Measurements from ENCODE around the gene PSMB9. TPM values are rescaled to one million over a fixed set of nuclear protein-coding genes. Genes with fewer than 3 reads are reported as not detected.

The PSMB9 gene
- total RNA-seq, 1 experiment from 2014 or later = 120 TPM

DNA sequence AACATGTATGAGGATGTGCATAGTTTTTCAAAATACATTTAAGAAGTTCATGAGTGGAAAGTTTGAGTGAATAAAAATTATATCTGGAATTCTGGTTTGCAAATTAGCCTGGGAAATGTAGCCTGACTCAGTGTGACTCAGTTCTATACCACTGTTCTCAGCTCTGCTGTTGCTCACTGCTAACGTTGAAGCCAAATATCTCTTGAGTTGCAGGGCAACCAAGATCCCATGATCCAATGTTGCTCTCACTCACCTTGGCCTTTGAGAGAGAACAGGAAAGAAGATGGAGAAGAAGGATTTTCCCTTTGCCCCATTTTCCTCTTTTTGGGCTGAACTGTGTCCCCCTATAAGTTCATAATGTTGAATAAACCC lies 28.9 kb downstream of the PSMB9 start:
- CTCF ChIA-PET = interaction anchor here (1.3 to 4.7 kb wide), 2 partner anchors 70 to 102 kb away, joined by 9 to 38 read pairs; partner anchors contain the start of gene HLA-DMA
- intact Hi-C loops (cut with micrococcal nuclease; ENCODE audit: unreplicated experiment) = no loop called here
- no peak for DNase-seq

DNA sequence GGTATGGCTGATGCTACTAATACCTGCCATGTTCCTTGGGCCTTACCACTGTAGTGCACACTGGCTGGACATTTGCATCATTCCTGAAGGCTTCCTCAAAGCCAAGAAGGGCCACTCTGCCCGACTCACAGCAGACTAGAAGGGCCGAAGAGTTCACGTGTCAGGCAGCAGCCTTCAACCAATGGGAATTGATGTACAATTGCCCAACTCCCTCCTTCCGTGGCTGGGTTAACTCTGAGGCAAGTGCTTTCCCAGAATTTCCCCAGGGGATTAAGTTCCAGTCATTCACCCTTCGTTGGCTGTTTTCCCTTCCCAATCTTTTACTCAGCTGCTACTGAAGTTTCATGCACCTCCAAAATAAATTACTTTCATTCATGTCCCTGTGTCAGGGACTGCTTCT lies 29.8 kb downstream of the PSMB9 start:
- no peak overlapping the region for H3K27ac Mint-ChIP-seq (ENCODE audit: unreplicated experiment)

More for the DNA sequence above, 28.9 kb downstream of the PSMB9 start:
- Mint-ChIP-seq H3K4me3 (ENCODE audit: low read depth, unreplicated experiment) (no peak overlapping the region), H3K4me1 (ENCODE audit: low read depth, unreplicated experiment) (peaks cover 23% of the 10 kb centered on the region), H3K36me3 (ENCODE audit: insufficient read depth, unreplicated experiment) (no peaks in the 10 kb centered on the region), H3K9me3 (ENCODE audit: low read depth, unreplicated experiment) (no peaks in the 10 kb centered on the region), H3K27ac (ENCODE audit: unreplicated experiment) (no peak overlapping the region), H3K27me3 (ENCODE audit: unreplicated experiment) (no peaks in the 10 kb centered on the region)
- no TSS peak for BruUV-seq (replicated peaks)
- TF ChIP-seq, protein P1, sequence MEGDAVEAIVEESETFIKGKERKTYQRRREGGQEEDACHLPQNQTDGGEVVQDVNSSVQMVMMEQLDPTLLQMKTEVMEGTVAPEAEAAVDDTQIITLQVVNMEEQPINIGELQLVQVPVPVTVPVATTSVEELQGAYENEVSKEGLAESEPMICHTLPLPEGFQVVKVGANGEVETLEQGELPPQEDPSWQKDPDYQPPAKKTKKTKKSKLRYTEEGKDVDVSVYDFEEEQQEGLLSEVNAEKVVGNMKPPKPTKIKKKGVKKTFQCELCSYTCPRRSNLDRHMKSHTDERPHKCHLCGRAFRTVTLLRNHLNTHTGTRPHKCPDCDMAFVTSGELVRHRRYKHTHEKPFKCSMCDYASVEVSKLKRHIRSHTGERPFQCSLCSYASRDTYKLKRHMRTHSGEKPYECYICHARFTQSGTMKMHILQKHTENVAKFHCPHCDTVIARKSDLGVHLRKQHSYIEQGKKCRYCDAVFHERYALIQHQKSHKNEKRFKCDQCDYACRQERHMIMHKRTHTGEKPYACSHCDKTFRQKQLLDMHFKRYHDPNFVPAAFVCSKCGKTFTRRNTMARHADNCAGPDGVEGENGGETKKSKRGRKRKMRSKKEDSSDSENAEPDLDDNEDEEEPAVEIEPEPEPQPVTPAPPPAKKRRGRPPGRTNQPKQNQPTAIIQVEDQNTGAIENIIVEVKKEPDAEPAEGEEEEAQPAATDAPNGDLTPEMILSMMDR (IDR thresholded peaks at IDR 0.05; ENCODE audit: unreplicated experiment) = no peak

DNA sequence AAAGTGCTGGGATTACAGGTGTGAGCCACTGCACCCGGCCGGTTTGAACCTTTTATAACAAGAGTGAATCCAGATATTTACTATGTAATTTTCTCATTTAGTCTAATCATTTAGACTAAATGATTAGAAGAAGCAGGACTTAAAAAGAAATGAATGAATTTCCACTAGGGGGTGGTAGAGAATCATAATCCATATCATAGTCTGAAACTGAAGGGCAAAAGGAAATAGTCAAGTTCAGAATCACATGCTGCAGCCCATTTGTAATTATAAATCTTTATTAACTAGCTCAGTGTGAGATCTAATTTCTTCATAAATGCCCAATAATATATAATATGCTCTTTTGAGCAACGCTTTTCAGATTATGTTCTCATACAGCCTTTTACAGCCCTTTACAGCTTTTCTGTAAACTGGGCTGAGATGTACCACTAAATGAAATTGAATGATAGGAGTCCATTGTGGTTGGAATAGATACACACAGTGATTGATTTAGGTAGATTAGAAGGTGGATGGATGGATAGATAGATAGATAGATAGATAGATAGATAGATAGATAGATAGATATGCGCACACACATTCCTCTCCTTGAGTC lies 31.8 kb downstream of the PSMB9 start:
- H3K4me1 Mint-ChIP-seq (ENCODE audit: low read depth, unreplicated experiment) = peaks cover 23% of the 10 kb centered on the region
- no peaks in the 10 kb centered on the region for H3K9me3 Mint-ChIP-seq (ENCODE audit: low read depth, unreplicated experiment)
- DNase-seq = no peak
- intact Hi-C loops (cut with micrococcal nuclease; ENCODE audit: unreplicated experiment) = loop anchor here (1.0 kb wide), 2 partner anchors 62 to 99 kb away; no protein-coding TSS in a partner anchor
- no peaks in the 10 kb centered on the region for H3K27me3 Mint-ChIP-seq (ENCODE audit: unreplicated experiment)
- CTCF ChIA-PET = interaction anchor here (0.6 to 4.7 kb wide), 10 partner anchors 9 to 99 kb away, joined by 3 to 38 read pairs (median 6); partner anchors contain the start of genes BRD2, HLA-DMA, HLA-DMB and TAP2
- TF ChIP-seq, protein P1 (IDR thresholded peaks at IDR 0.05; ENCODE audit: unreplicated experiment) = peak; percentile 64
- no peak overlapping the region for H3K4me3 Mint-ChIP-seq (ENCODE audit: low read depth, unreplicated experiment)
- H3K27ac Mint-ChIP-seq (ENCODE audit: unreplicated experiment) = no peak overlapping the region
- no peaks in the 10 kb centered on the region for H3K36me3 Mint-ChIP-seq (ENCODE audit: insufficient read depth, unreplicated experiment)
- BruUV-seq (replicated peaks) = no TSS peak

More for the DNA sequence above, 29.8 kb downstream of the PSMB9 start:
- BruUV-seq (replicated peaks) = no TSS peak
- no peak for DNase-seq
- Mint-ChIP-seq H3K36me3 (ENCODE audit: insufficient read depth, unreplicated experiment) (no peaks in the 10 kb centered on the region), H3K4me1 (ENCODE audit: low read depth, unreplicated experiment) (peaks cover 23% of the 10 kb centered on the region), H3K4me3 (ENCODE audit: low read depth, unreplicated experiment) (no peak overlapping the region), H3K9me3 (ENCODE audit: low read depth, unreplicated experiment) (no peaks in the 10 kb centered on the region), H3K27me3 (ENCODE audit: unreplicated experiment) (no peaks in the 10 kb centered on the region)
- CTCF ChIA-PET = interaction anchor here (1.2 to 4.7 kb wide), 2 partner anchors 69 to 101 kb away, joined by 3 to 38 read pairs; partner anchors contain the start of gene HLA-DMA
- TF ChIP-seq, protein P1 (IDR thresholded peaks at IDR 0.05; ENCODE audit: unreplicated experiment) = no peak
- intact Hi-C loops (cut with micrococcal nuclease; ENCODE audit: unreplicated experiment) = no loop called here

DNA sequence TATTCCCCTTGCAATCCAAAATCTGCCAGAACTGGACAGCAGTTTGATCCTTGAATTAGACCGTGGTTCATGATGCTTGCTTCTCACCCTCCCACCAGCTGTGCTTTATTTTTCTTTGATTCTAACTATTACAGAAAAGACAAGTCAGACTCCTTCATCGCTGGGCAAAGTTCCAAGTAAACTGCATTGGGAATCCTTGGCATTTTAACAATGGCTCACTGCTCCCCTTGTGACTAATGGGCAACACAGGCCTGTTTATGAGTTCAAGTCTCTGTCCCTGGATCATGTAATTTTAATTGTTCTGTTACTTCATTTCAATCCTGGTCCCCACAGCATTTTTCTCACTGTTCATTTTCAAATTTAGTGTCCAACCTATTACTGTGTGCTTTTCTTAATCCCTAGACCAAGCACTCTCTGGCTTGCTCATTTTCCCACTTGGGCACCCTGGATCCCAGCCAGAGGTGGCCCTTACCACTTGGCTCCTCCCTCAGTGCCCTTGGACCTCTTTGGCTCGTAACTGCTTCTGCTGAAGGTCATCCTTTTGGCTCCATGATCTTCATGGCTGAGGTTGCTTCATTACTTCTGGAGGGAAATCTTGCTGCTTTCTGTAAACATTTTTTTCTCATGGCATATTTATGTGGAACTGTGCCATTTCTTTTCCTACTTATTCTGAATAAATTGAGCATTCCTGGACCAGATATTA lies 32.8 kb downstream of the PSMB9 start:
- no peak for DNase-seq
- Mint-ChIP-seq H3K27me3 (ENCODE audit: unreplicated experiment) (no peaks in the 10 kb centered on the region), H3K27ac (ENCODE audit: unreplicated experiment) (no peak overlapping the region), H3K4me1 (ENCODE audit: low read depth, unreplicated experiment) (peaks cover 23% of the 10 kb centered on the region), H3K9me3 (ENCODE audit: low read depth, unreplicated experiment) (no peaks in the 10 kb centered on the region), H3K36me3 (ENCODE audit: insufficient read depth, unreplicated experiment) (no peaks in the 10 kb centered on the region), H3K4me3 (ENCODE audit: low read depth, unreplicated experiment) (no peak overlapping the region)
- intact Hi-C loops (cut with micrococcal nuclease; ENCODE audit: unreplicated experiment) = no loop called here
- CTCF ChIA-PET = interaction anchor here (1.3 to 4.7 kb wide), 6 partner anchors 47 to 98 kb away, joined by 4 to 38 read pairs (median 9); partner anchors contain the start of genes HLA-DMA, HLA-DMB and TAP2
- TF ChIP-seq, protein P1 (IDR thresholded peaks at IDR 0.05; ENCODE audit: unreplicated experiment) = no peak
- BruUV-seq (replicated peaks) = no TSS peak

Measured in Calu3 (cell line).